WTC11 (cell line): ENCODE data around the gene SERGEF. TPM values are rescaled to one million over a fixed set of nuclear protein-coding genes. Genes with fewer than 3 reads are reported as not detected.

Source experiments
- ATAC-seq: fragments of 200-7000 bp; cut with Tn5 transposase; 2 replicates; pipeline ENCODE4 v1.10.0; 2021; ENCODE audit warnings: mild to moderate bottlenecking, moderate library complexity
- CTCF ChIA-PET: fragments of 300-600 bp; sonication (Branson Sonifier 250); formaldehyde crosslinking; loops from one replicate; lab custom pipeline; 2021; ENCODE audit warnings: antibody characterized with exemption; lab: Charles Lee
- POLR2A ChIA-PET: fragments of 350-600 bp; sonication (Branson Sonifier 250); formaldehyde crosslinking; loops from one replicate; lab custom pipeline; 2021; ENCODE audit warnings: antibody characterized with exemption; lab: Charles Lee
- DNase-seq: peaks from one replicate; pipeline ENCODE4 v3.0.0; 2021; ENCODE audit warnings: low spot score
- H3K27ac Mint-ChIP-seq: 2 replicates; pipeline ENCODE4 v1.8.0; 2021; ENCODE audit warnings: mixed read lengths
- H3K27me3 Mint-ChIP-seq: 2 replicates; pipeline ENCODE4 v1.8.0; 2021; ENCODE audit warnings: low read depth, mild to moderate bottlenecking, moderate library complexity, mixed read lengths
- H3K36me3 Mint-ChIP-seq: 2 replicates; pipeline ENCODE4 v1.8.0; 2021; ENCODE audit warnings: mixed read lengths
- H3K4me1 Mint-ChIP-seq: 2 replicates; pipeline ENCODE4 v1.8.0; 2022; ENCODE audit warnings: mixed read lengths
- H3K4me3 Mint-ChIP-seq: 2 replicates; pipeline ENCODE4 v1.8.0; 2021; ENCODE audit warnings: mild to moderate bottlenecking, moderate library complexity, mixed read lengths
- H3K9me3 Mint-ChIP-seq: 2 replicates; pipeline ENCODE4 v1.8.0; 2021; ENCODE audit warnings: mixed read lengths
- AR ChIP-seq: fragments of 250-450 bp; sonication (Bioruptor Pico); IDR thresholded peaks from 2 replicates; pipeline ENCODE4 v1.9.0; 2021; ENCODE audit warnings: mild to moderate bottlenecking
- ATF2 ChIP-seq: sonication (generic); formaldehyde crosslinking; IDR thresholded peaks from 2 replicates; pipeline ENCODE4 v1.8.1; 2022; ENCODE audit warnings: low read depth, missing genetic modification reagents, borderline replicate concordance
- ATF3 ChIP-seq: sonication (generic); formaldehyde crosslinking; conservative IDR thresholded peaks from 2 replicates; pipeline ENCODE4 v1.8.1; 2022; ENCODE audit warnings: mild to moderate bottlenecking, missing genetic modification reagents
- CREM ChIP-seq: sonication (generic); formaldehyde crosslinking; IDR thresholded peaks from 2 replicates; pipeline ENCODE4 v1.8.1; 2022; ENCODE audit warnings: mild to moderate bottlenecking, missing genetic modification reagents, moderate library complexity
- CTCF ChIP-seq: fragments of 200-600 bp; IDR thresholded peaks from 2 replicates; pipeline ENCODE4 v1.8.0; 2022; ENCODE audit warnings: antibody characterized with exemption
- E2F1 ChIP-seq: sonication (generic); formaldehyde crosslinking; IDR thresholded peaks from 2 replicates; pipeline ENCODE4 v1.8.0; 2022; ENCODE audit warnings: mild to moderate bottlenecking, missing genetic modification reagents
- ERG ChIP-seq: fragments of 250-450 bp; sonication (Bioruptor Pico); IDR thresholded peaks from 2 replicates; pipeline ENCODE4 v1.8.0; 2021; ENCODE audit warnings: mild to moderate bottlenecking
- ETV6 ChIP-seq: sonication (generic); formaldehyde crosslinking; IDR thresholded peaks from 2 replicates; pipeline ENCODE4 v1.8.1; 2022; ENCODE audit warnings: mild to moderate bottlenecking, missing genetic modification reagents
- FOXK1 ChIP-seq: sonication (generic); formaldehyde crosslinking; IDR thresholded peaks from 2 replicates; pipeline ENCODE4 v1.8.0; 2022; ENCODE audit warnings: mild to moderate bottlenecking, moderate library complexity, missing genetic modification reagents
- HMGA2 ChIP-seq: fragments of 250-450 bp; sonication (Bioruptor Pico); IDR thresholded peaks from 2 replicates; pipeline ENCODE4 v1.4.0; 2021; ENCODE audit warnings: mild to moderate bottlenecking, moderate library complexity
- KAT7 ChIP-seq: sonication (generic); formaldehyde crosslinking; IDR thresholded peaks from 2 replicates; pipeline ENCODE4 v1.8.1; 2023; ENCODE audit warnings: missing genetic modification reagents, mild to moderate bottlenecking, borderline replicate concordance
- MXD4 ChIP-seq: fragments of 250-450 bp; sonication (Bioruptor Pico); IDR thresholded peaks from 2 replicates; pipeline ENCODE4 v1.8.0; 2021; ENCODE audit warnings: mild to moderate bottlenecking, moderate library complexity, borderline replicate concordance
- MYBL2 ChIP-seq: sonication (generic); formaldehyde crosslinking; IDR thresholded peaks from 2 replicates; pipeline ENCODE4 v1.8.1; 2023; ENCODE audit warnings: mild to moderate bottlenecking, moderate library complexity, missing genetic modification reagents
- NFATC4 ChIP-seq: fragments of 250-450 bp; sonication (Bioruptor Pico); IDR thresholded peaks from 2 replicates; pipeline ENCODE4 v1.9.0; 2021; ENCODE audit warnings: mild to moderate bottlenecking
- NR2C2 ChIP-seq: sonication (generic); formaldehyde crosslinking; IDR thresholded peaks from 2 replicates; pipeline ENCODE4 v1.8.0; 2022; ENCODE audit warnings: mild to moderate bottlenecking, missing genetic modification reagents
- RORB ChIP-seq: fragments of 250-450 bp; sonication (Bioruptor Pico); IDR thresholded peaks from 2 replicates; pipeline ENCODE4 v1.9.0; 2021; ENCODE audit warnings: mild to moderate bottlenecking
- ZBTB21 ChIP-seq: sonication (generic); formaldehyde crosslinking; IDR thresholded peaks from 2 replicates; pipeline ENCODE4 v1.8.1; 2023; ENCODE audit warnings: mild to moderate bottlenecking, missing genetic modification reagents, borderline replicate concordance
- ZMAT4 ChIP-seq: fragments of 250-450 bp; sonication (Bioruptor Pico); IDR thresholded peaks from 2 replicates; pipeline ENCODE4 v1.9.0; 2021; ENCODE audit warnings: mild to moderate bottlenecking
- ZNF138 ChIP-seq: sonication (generic); formaldehyde crosslinking; conservative IDR thresholded peaks from 2 replicates; pipeline ENCODE4 v1.8.1; 2022; ENCODE audit warnings: mild to moderate bottlenecking, moderate library complexity, missing genetic modification reagents
- ZNF219 ChIP-seq: sonication (generic); formaldehyde crosslinking; IDR thresholded peaks from 2 replicates; pipeline ENCODE4 v1.8.0; 2023; ENCODE audit warnings: missing genetic modification reagents, mild to moderate bottlenecking, borderline replicate concordance
- ZNF232 ChIP-seq: sonication (generic); formaldehyde crosslinking; IDR thresholded peaks from 2 replicates; pipeline ENCODE4 v1.8.0; 2022; ENCODE audit warnings: mild to moderate bottlenecking, missing genetic modification reagents
- ZNF425 ChIP-seq: fragments of 250-450 bp; sonication (Bioruptor Pico); conservative IDR thresholded peaks from 2 replicates; pipeline ENCODE4 v1.9.0; 2021; ENCODE audit warnings: mild to moderate bottlenecking
- total RNA-seq: library from RNA; stranded (reverse); gene quantifications from 3 replicates; pipeline ENCODE4 v1.2.3, GENCODE V29; 2021

Gene SERGEF
- total RNA-seq, 1 experiment from 2014 or later, result 35.5 TPM

- H3K4me3 Mint-ChIP-seq, result no peak overlapping the region
- ATAC-seq, result no peak
- POLR2A ChIA-PET, result no interaction called here
- peaks cover 4% of the 10 kb centered on the region; the same call in 1 of the 2 replicates for H3K4me1 Mint-ChIP-seq
- TF ChIP-seq MXD4 (CRISPR knock-in tag) (no peak), ZNF219 (no peak), RORB (CRISPR knock-in tag) (no peak)
- CTCF ChIA-PET, result interaction anchor here (0.8 to 2.4 kb wide), 7 partner anchors 13 to 205 kb away, joined by 3 to 8 read pairs (median 5); no protein-coding TSS in a partner anchor
- peaks cover 4% of the 10 kb centered on the region; the same call in 1 of the 2 replicates for H3K9me3 Mint-ChIP-seq
- no peaks in the 10 kb centered on the region for H3K27me3 Mint-ChIP-seq
- no peak overlapping the region for H3K27ac Mint-ChIP-seq
- no peak for DNase-seq
- H3K36me3 Mint-ChIP-seq, result no peaks in the 10 kb centered on the region
Measured at GRCh38 chr11:17840101-17840548, 172.7 kb downstream of the SERGEF start.

GRCh38 chr11:17839450-17839849 is 173.4 kb downstream of the SERGEF start:
- ATAC-seq, result no peak
- TF ChIP-seq HMGA2 (CRISPR knock-in tag) (no peak), NFATC4 (CRISPR knock-in tag) (no peak), ZMAT4 (no peak), ERG (CRISPR knock-in tag) (no peak), ZNF232 (CRISPR knock-in tag) (no peak), AR (CRISPR knock-in tag) (no peak), ATF3 (CRISPR knock-in tag) (no peak), ZBTB21 (CRISPR knock-in tag) (no peak), NR2C2 (no peak), E2F1 (CRISPR knock-in tag) (no peak), KAT7 (no peak)
- no peak for DNase-seq
- no peaks in the 10 kb centered on the region for H3K27me3 Mint-ChIP-seq
- peaks cover 4% of the 10 kb centered on the region; the same call in 1 of the 2 replicates for H3K4me1 Mint-ChIP-seq
- H3K4me3 Mint-ChIP-seq, result no peak overlapping the region
- H3K9me3 Mint-ChIP-seq, result peaks cover 4% of the 10 kb centered on the region; the same call in 1 of the 2 replicates
- ChIA-PET POLR2A (no interaction called here), CTCF (interaction anchor here (1.1 to 2.4 kb wide), 6 partner anchors 25 to 204 kb away, joined by 3 to 8 read pairs (median 5); no protein-coding TSS in a partner anchor)
- no peak overlapping the region for H3K27ac Mint-ChIP-seq
- no peaks in the 10 kb centered on the region for H3K36me3 Mint-ChIP-seq

- CTCF ChIA-PET, result interaction anchor here (1.3 kb wide), 1 partner anchor 72 kb away, joined by 3 read pairs; no protein-coding TSS in a partner anchor
- ATAC-seq (no peak), DNase-seq (no peak)
- no peak overlapping the region for H3K4me3 Mint-ChIP-seq
- POLR2A ChIA-PET, result no interaction called here
- H3K4me1 Mint-ChIP-seq, result peaks cover 4% of the 10 kb centered on the region; the same call in 1 of the 2 replicates
- H3K36me3 Mint-ChIP-seq, result no peaks in the 10 kb centered on the region
- no peak overlapping the region for H3K27ac Mint-ChIP-seq
- H3K27me3 Mint-ChIP-seq, result no peaks in the 10 kb centered on the region
- H3K9me3 Mint-ChIP-seq, result peaks cover 4% of the 10 kb centered on the region; the same call in 1 of the 2 replicates
- TF ChIP-seq ETV6 (no peak), MYBL2 (CRISPR knock-in tag) (no peak), ZNF425 (CRISPR knock-in tag) (no peak), FOXK1 (CRISPR knock-in tag) (no peak), RORB (CRISPR knock-in tag) (no peak), CREM (CRISPR knock-in tag) (no peak), ZNF138 (CRISPR knock-in tag) (no peak), CTCF (no peak), ATF2 (CRISPR knock-in tag) (no peak)
Measured at GRCh38 chr11:17838102-17838501, 174.7 kb downstream of the SERGEF start.
